Hepatocyte (in vitro differentiated cells): ENCODE measurements around the gene SEPTIN5. TPM values are rescaled to one million over a fixed set of nuclear protein-coding genes. Genes with fewer than 3 reads are reported as not detected.

Source experiments
- DNase-seq: peaks from one replicate; pipeline ENCODE4 v3.0.0-alpha.2; 2016; ENCODE audit warnings: low spot score
- H2AFZ ChIP-seq: fragments of 200-600 bp; sonication (generic); 2 replicates; pipeline ENCODE4 v1.6.0; 2016; ENCODE audit warnings: antibody characterized with exemption, mild to moderate bottlenecking
- H3K27ac ChIP-seq: fragments of 200-600 bp; sonication (generic); 2 replicates; pipeline ENCODE4 v1.5.1; 2016; ENCODE audit warnings: mild to moderate bottlenecking
- H3K27me3 ChIP-seq: fragments of 200-600 bp; sonication (generic); 2 replicates; pipeline ENCODE4 v1.6.1; 2016
- H3K36me3 ChIP-seq: fragments of 200-600 bp; sonication (generic); replicated peaks from 2 replicates; pipeline ENCODE4 v1.5.1; 2016; ENCODE audit warnings: low read depth; ENCODE audit not compliant: insufficient read depth
- H3K4me1 ChIP-seq: fragments of 200-600 bp; sonication (generic); 2 replicates; pipeline ENCODE4 v1.5.1; 2016; ENCODE audit warnings: mild to moderate bottlenecking, moderate library complexity; ENCODE audit not compliant: insufficient read depth
- H3K4me2 ChIP-seq: fragments of 200-600 bp; sonication (generic); 2 replicates; pipeline ENCODE4 v1.6.0; 2016
- H3K4me3 ChIP-seq: fragments of 200-600 bp; sonication (generic); 2 replicates; pipeline ENCODE4 v1.5.1; 2016; ENCODE audit warnings: mild to moderate bottlenecking
- H3K79me2 ChIP-seq: fragments of 200-600 bp; sonication (generic); 2 replicates; pipeline ENCODE4 v1.6.0; 2017; ENCODE audit warnings: mild to moderate bottlenecking
- H3K9me2 ChIP-seq: fragments of 200-600 bp; sonication (generic); replicated peaks from 2 replicates; pipeline ENCODE4 v1.6.0; 2017; ENCODE audit warnings: mild to moderate bottlenecking; ENCODE audit not compliant: insufficient read depth
- H3K9me3 ChIP-seq: fragments of 200-600 bp; sonication (generic); 2 replicates; pipeline ENCODE4 v1.5.1; 2016; ENCODE audit warnings: low read depth, mild to moderate bottlenecking
- H4K20me1 ChIP-seq: fragments of 200-600 bp; sonication (generic); 2 replicates; pipeline ENCODE4 v1.6.0; 2016; ENCODE audit warnings: mild to moderate bottlenecking; ENCODE audit not compliant: insufficient read depth, poor library complexity, severe bottlenecking
- EZH2 ChIP-seq: fragments of 200-600 bp; sonication (generic); IDR thresholded peaks from 2 replicates; pipeline ENCODE4 v1.6.1; 2016; ENCODE audit warnings: antibody characterized with exemption, mild to moderate bottlenecking, borderline replicate concordance
- EZH2phosphoT487 ChIP-seq: fragments of 200-600 bp; sonication (generic); IDR thresholded peaks from one replicate; pipeline ENCODE4 v1.6.1; 2018; ENCODE audit warnings: antibody characterized with exemption, mild to moderate bottlenecking, low read depth, moderate library complexity; ENCODE audit not compliant: unreplicated experiment, severe bottlenecking
- WGBS: methylation state at CpG from one replicate; pipeline ENCODE4 v1.1.6; 2016; ENCODE audit warnings: low lambda C conversion rate; ENCODE audit errors: missing lambda C conversion rate; 5-methylcytosine and 5-hydroxymethylcytosine counted together
- polyA plus RNA-seq: library from polyadenylated mRNA; unstranded; fragments of >200 nt; fragmentation: Nextera tagmentation; extraction: Ambion mirVana; gene quantifications from 2 replicates; pipeline ENCODE4 v1.2.1, GENCODE V29; 2016
- total RNA-seq: library from RNA; depleted of rRNA; stranded (reverse); fragments of >200 nt; gene quantifications from 2 replicates; pipeline ENCODE4 v1.2.3, GENCODE V29; 2014
- TF ChIP-seq, protein P1 (sequence below): fragments of 200-600 bp; sonication (generic); IDR thresholded peaks from 2 replicates; pipeline ENCODE4 v1.5.1; 2016; ENCODE audit warnings: antibody characterized with exemption, mild to moderate bottlenecking; ENCODE audit not compliant: poor library complexity

SEPTIN5 gene
- total and polyA plus RNA-seq, 2 experiments from 2014 or later, result 9.4 to 10.0 TPM

DNA sequence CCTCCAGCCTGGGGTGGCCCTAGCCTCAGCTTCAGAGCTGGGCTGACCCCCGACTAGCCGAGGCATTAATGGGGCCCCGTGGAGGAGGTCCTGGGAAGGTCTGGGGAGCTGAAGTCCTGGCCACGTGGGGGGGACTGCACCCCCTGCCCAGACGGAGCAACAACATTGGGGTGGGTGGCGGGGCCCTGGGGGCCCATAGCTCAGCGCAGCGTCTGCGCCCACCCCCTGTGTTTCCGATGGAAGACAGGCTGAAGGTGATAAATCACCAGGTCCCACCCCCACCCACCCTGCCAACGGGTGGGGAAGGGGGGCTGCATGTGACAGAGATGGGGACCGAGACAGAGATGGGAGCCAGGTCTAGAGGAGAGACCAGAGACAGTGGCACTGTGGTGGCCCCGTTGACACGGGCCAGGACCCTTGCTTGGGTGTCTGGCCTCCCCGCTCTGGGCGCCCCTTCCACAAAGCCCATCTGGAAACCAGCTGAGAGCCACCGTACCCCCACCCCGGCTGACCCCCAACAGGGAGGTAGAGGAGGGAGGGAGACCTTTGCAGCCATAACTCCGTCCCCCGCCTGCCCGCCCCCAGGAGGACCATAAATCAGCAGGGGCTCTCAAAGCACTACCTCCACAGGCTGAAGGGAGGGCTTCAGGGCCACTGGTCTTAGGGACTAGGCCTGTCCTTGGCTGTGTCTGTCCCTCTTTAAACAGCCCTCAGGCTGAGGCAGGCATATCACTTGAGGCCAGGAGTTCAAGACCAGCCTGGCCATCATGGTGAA is 17.2 kb downstream of the SEPTIN5 start:
- no peaks in the 10 kb centered on the region for H3K79me2 ChIP-seq
- 82% methylated on average over 13 of the region's 21 CpGs for WGBS
- H2AFZ ChIP-seq, result no peak overlapping the region
- no peaks in the 10 kb centered on the region for H3K36me3 ChIP-seq
- H3K27ac ChIP-seq, result no peak overlapping the region
- peaks cover 11% of the 10 kb centered on the region for H3K27me3 ChIP-seq
- TF ChIP-seq, protein P1, sequence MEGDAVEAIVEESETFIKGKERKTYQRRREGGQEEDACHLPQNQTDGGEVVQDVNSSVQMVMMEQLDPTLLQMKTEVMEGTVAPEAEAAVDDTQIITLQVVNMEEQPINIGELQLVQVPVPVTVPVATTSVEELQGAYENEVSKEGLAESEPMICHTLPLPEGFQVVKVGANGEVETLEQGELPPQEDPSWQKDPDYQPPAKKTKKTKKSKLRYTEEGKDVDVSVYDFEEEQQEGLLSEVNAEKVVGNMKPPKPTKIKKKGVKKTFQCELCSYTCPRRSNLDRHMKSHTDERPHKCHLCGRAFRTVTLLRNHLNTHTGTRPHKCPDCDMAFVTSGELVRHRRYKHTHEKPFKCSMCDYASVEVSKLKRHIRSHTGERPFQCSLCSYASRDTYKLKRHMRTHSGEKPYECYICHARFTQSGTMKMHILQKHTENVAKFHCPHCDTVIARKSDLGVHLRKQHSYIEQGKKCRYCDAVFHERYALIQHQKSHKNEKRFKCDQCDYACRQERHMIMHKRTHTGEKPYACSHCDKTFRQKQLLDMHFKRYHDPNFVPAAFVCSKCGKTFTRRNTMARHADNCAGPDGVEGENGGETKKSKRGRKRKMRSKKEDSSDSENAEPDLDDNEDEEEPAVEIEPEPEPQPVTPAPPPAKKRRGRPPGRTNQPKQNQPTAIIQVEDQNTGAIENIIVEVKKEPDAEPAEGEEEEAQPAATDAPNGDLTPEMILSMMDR, result no peak
- TF ChIP-seq EZH2 (no peak), EZH2phosphoT487 (no peak)
- H3K4me2 ChIP-seq, result no peak overlapping the region
- no peaks in the 10 kb centered on the region for H4K20me1 ChIP-seq
- H3K4me1 ChIP-seq, result no peaks in the 10 kb centered on the region
- no peaks in the 10 kb centered on the region for H3K9me2 ChIP-seq
- DNase-seq, result no peak
- H3K4me3 ChIP-seq, result no peak overlapping the region
- H3K9me3 ChIP-seq, result no peaks in the 10 kb centered on the region

DNA sequence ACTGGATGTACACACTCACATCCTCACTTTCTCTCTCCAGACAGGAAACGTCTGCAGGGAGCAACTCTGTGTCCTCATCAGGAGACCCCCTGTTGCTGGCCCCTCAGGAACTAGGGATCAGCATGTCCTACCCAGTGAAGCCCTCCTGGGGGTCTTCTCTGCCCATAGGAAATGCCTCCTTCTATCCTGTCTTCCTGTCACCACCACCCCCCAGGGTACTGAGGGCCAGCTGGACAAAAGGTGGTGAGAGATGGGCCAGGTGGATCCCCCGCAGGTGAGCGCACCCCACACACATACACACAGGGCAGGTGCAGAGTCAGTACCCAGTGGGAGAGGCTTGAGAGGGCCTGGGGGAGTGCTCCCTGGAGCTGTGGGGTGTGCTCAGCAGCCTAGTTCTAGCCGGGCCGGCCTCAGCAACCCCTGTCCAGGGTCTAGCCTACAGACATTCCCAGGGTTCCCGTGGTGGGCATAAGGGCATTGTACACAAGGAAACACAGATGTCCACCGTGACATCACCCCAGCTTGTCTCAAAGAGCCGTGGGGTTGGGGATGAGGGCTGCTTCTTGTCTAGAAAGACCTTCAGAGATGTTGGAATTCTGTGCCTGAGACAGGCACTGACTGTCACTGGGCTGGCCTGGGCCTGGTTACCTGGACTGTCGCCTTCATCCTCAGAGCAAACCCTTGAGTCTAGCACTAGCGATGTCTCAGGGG is 18.3 kb downstream of the SEPTIN5 start:
- TF ChIP-seq EZH2phosphoT487, result no peak
- no peak for TF ChIP-seq EZH2
- TF ChIP-seq, protein P1, result no peak
- Histone ChIP-seq H3K9me3 (no peaks in the 10 kb centered on the region), H3K27ac (no peak overlapping the region), H3K4me2 (no peak overlapping the region), H3K36me3 (no peaks in the 10 kb centered on the region), H3K27me3 (peaks cover 11% of the 10 kb centered on the region), H3K9me2 (no peaks in the 10 kb centered on the region), H2AFZ (no peak overlapping the region), H3K4me3 (no peak overlapping the region), H3K79me2 (no peaks in the 10 kb centered on the region), H4K20me1 (no peaks in the 10 kb centered on the region), H3K4me1 (no peaks in the 10 kb centered on the region)
- WGBS, result 87% methylated on average over 10 of the region's 10 CpGs
- no peak for DNase-seq

DNA sequence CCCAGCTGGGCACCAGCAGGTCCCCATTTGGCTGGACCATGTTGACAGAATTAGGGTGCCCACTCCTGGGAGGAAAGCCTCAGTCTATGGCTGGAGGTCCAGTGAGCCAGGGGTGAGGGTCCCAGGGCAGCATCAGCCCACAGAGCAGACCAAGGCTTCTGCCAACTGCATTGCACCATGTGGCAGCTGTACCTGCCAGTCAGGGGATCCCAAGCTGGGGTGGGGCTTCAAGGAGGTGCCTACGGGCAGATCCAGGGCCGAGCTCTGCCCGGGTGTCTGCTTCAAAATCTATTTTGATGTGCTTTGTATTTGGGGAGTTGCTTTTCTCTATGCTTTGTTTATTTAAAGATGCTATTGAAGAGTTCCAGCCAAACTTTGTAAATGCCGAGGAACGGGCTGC is 19.5 kb downstream of the SEPTIN5 start:
- TF ChIP-seq, protein P1, result no peak
- no peak for TF ChIP-seq EZH2phosphoT487
- TF ChIP-seq EZH2, result no peak
- Histone ChIP-seq H2AFZ (no peak overlapping the region), H3K4me3 (no peak overlapping the region), H3K79me2 (no peaks in the 10 kb centered on the region), H3K4me1 (no peaks in the 10 kb centered on the region), H4K20me1 (no peaks in the 10 kb centered on the region), H3K9me2 (no peaks in the 10 kb centered on the region), H3K9me3 (no peaks in the 10 kb centered on the region), H3K4me2 (no peak overlapping the region), H3K27me3 (no peaks in the 10 kb centered on the region), H3K36me3 (no peaks in the 10 kb centered on the region), H3K27ac (no peak overlapping the region)
- WGBS, result 77% methylated on average over 5 of the region's 5 CpGs
- DNase-seq, result no peak
